HG03175 (cell line): ENCODE results near the gene CITED4.

ENCODE experiments used
- ATAC-seq: cut with Tn5 transposase; IDR thresholded peaks from one replicate; pipeline ENCODE4 v1.9.1; 2021; ENCODE audit warnings: mild to moderate bottlenecking, moderate library complexity; ENCODE audit not compliant: unreplicated experiment

Gene CITED4

GRCh38 chr1:40837601-40838000 is 24.6 kb downstream of the CITED4 start:
- no peak for ATAC-seq

GRCh38 chr1:40836283-40836682 is 25.9 kb downstream of the CITED4 start:
- ATAC-seq = no peak

- no peak for ATAC-seq
Measured at GRCh38 chr1:40834968-40835545, 27.1 kb downstream of the CITED4 start.

GRCh38 chr1:40833979-40834378 is 28.2 kb downstream of the CITED4 start:
- ATAC-seq = no peak

- ATAC-seq = no peak
Measured at GRCh38 chr1:40831001-40831732, 31.0 kb downstream of the CITED4 start.

- no peak for ATAC-seq
Measured at GRCh38 chr1:40830419-40830943, 31.7 kb downstream of the CITED4 start.

- no peak for ATAC-seq
Measured at GRCh38 chr1:40829631-40830245, 32.4 kb downstream of the CITED4 start.

- ATAC-seq = no peak
Measured at GRCh38 chr1:40825996-40826395, 36.2 kb downstream of the CITED4 start.

GRCh38 chr1:40825435-40825788 is 36.8 kb downstream of the CITED4 start:
- ATAC-seq = peak; percentile 47

- ATAC-seq = no peak
Measured at GRCh38 chr1:40824591-40825434, 37.4 kb downstream of the CITED4 start.

GRCh38 chr1:40823983-40824382 is 38.2 kb downstream of the CITED4 start:
- no peak for ATAC-seq

GRCh38 chr1:40823345-40823744 is 38.8 kb downstream of the CITED4 start:
- ATAC-seq = no peak

- no peak for ATAC-seq
Measured at GRCh38 chr1:40822890-40823289, 39.3 kb downstream of the CITED4 start.

- ATAC-seq = no peak
Measured at GRCh38 chr1:40820911-40821693, 41.1 kb downstream of the CITED4 start.

- no peak for ATAC-seq
Measured at GRCh38 chr1:40820251-40820797, 41.8 kb downstream of the CITED4 start.

- no peak for ATAC-seq
Measured at GRCh38 chr1:40819101-40819500, 43.1 kb downstream of the CITED4 start.

- ATAC-seq = peak; percentile 84
Measured at GRCh38 chr1:40818264-40818961, 43.8 kb downstream of the CITED4 start.

- ATAC-seq = peak; percentile 15
Measured at GRCh38 chr1:40817791-40818263, 44.3 kb downstream of the CITED4 start.

GRCh38 chr1:40815420-40815819 is 46.7 kb downstream of the CITED4 start:
- no peak for ATAC-seq
